SK-N-SH (cell line): ENCODE results near the gene IL1F10. TPM values are rescaled to one million over a fixed set of nuclear protein-coding genes. Genes with fewer than 3 reads are reported as not detected.

ENCODE experiments used
- CTCF ChIA-PET: fragments of 300-600, 350-600 bp; formaldehyde crosslinking; extraction: SDS; loops from one replicate; lab custom pipeline; 2021; lab: Yijun Ruan, JAX
- POLR2A ChIA-PET: fragments of 350-600 bp; sonication (Branson Sonifier 250); formaldehyde crosslinking; extraction: SDS; loops from one replicate; lab custom pipeline; 2020; ENCODE audit warnings: antibody characterized with exemption, inconsistent platforms; lab: Yijun Ruan, JAX
- DNase-seq: peaks from one replicate; pipeline ENCODE4 v3.0.0; 2012
- H2AFZ ChIP-seq: fragments of 200-600 bp; sonication (generic); 2 replicates; pipeline ENCODE4 v1.8.1; 2016; ENCODE audit warnings: antibody characterized with exemption, mild to moderate bottlenecking, low read depth
- H3F3A ChIP-seq: fragments of 200-600 bp; sonication (generic); replicated peaks from 2 replicates; pipeline ENCODE3; 2016; ENCODE audit warnings: antibody characterized with exemption, mild to moderate bottlenecking; ENCODE audit not compliant: insufficient read depth
- H3K27ac ChIP-seq, 2 experiments: fragments of 200-500 bp in 1 of 2; fragments of 200-600 bp in 1 of 2; sonication (Bioruptor generic) in 1 of 2; sonication (generic), shearing (Covaris generic) in 1 of 2; 2 replicates each; pipeline versions ENCODE4 v1.5.1 to v1.6.1; 2014 to 2016; ENCODE audit warnings: low read depth in 2 of 2, inconsistent platforms in 1 of 2, low read length in 1 of 2, mild to moderate bottlenecking in 1 of 2, mixed read lengths in 1 of 2
- H3K27me3 ChIP-seq: fragments of 200-600 bp; sonication (generic), shearing (Covaris generic); 2 replicates; pipeline ENCODE4 v1.6.1; 2016; ENCODE audit warnings: mixed run types; ENCODE audit not compliant: insufficient read depth
- H3K36me3 ChIP-seq, 2 experiments: fragments of 200-500 bp in 1 of 2; fragments of 200-600 bp in 1 of 2; sonication (Bioruptor generic) in 1 of 2; sonication (generic) in 1 of 2; replicated peaks in 1 of 2; 2 replicates each; pipeline versions ENCODE3 to v1.5.1; 2014 to 2016; ENCODE audit warnings: low read length in 1 of 2, mild to moderate bottlenecking in 1 of 2; ENCODE audit not compliant: insufficient read depth in 2 of 2, control insufficient read depth in 1 of 2
- H3K4me1 ChIP-seq, 2 experiments: fragments of 200-500 bp in 1 of 2; fragments of 200-600 bp in 1 of 2; sonication (Bioruptor generic) in 1 of 2; sonication (generic), shearing (Covaris generic) in 1 of 2; 2 replicates each; pipeline versions ENCODE4 v1.5.1 to v1.6.1; 2014 to 2016; ENCODE audit warnings: low read depth in 1 of 2, low read length in 1 of 2, mixed run types in 1 of 2; ENCODE audit not compliant: insufficient read depth in 2 of 2, control insufficient read depth in 1 of 2
- H3K4me2 ChIP-seq: fragments of 200-600 bp; sonication (generic), shearing (Covaris generic); 2 replicates; pipeline ENCODE4 v1.6.1; 2017; ENCODE audit warnings: mixed run types
- H3K4me3 ChIP-seq, 2 experiments: fragments of 200-500 bp in 1 of 2; fragments of 200-600 bp in 1 of 2; sonication (Bioruptor generic) in 1 of 2; sonication (generic), shearing (Covaris generic) in 1 of 2; 2 replicates each; pipeline versions ENCODE4 v1.5.1 to v1.8.1; 2014 to 2016; ENCODE audit warnings: low read depth in 2 of 2, inconsistent platforms in 1 of 2, low read length in 1 of 2, mild to moderate bottlenecking in 1 of 2, mixed read lengths in 1 of 2, moderate library complexity in 1 of 2
- H3K79me2 ChIP-seq: fragments of 200-600 bp; sonication (generic); 2 replicates; pipeline ENCODE4 v1.8.1; 2017; ENCODE audit warnings: mild to moderate bottlenecking; ENCODE audit not compliant: insufficient read depth
- H3K9ac ChIP-seq: fragments of 200-600 bp; sonication (generic); 2 replicates; pipeline ENCODE4 v1.6.1; 2017; ENCODE audit warnings: mixed run types
- H3K9me2 ChIP-seq: fragments of 200-600 bp; sonication (generic); 2 replicates; pipeline ENCODE4 v1.6.1; 2017; ENCODE audit warnings: mixed run types
- H3K9me3 ChIP-seq: fragments of 200-600 bp; sonication (generic); 2 replicates; pipeline ENCODE4 v1.6.1; 2017; ENCODE audit warnings: mixed run types, mild to moderate bottlenecking, moderate library complexity
- H4K20me1 ChIP-seq: fragments of 200-600 bp; sonication (generic); 2 replicates; pipeline ENCODE4 v1.6.1; 2017; ENCODE audit warnings: mild to moderate bottlenecking, mixed run types; ENCODE audit not compliant: insufficient read depth
- MXI1 ChIP-seq: IDR thresholded peaks from 2 replicates; pipeline ENCODE4 v1.6.1; 2012; ENCODE audit warnings: mild to moderate bottlenecking, low read depth, low read length, improper control_type of control experiment
- NRF1 ChIP-seq: IDR thresholded peaks from 2 replicates; pipeline ENCODE4 v1.6.1; 2012; ENCODE audit warnings: low read depth, mild to moderate bottlenecking, low read length
- PBX3 ChIP-seq: IDR thresholded peaks from 2 replicates; pipeline ENCODE4; 2012
- POLR2AphosphoS5 ChIP-seq: IDR thresholded peaks from 2 replicates; pipeline ENCODE4 v1.6.1; 2012; ENCODE audit warnings: low read depth, low read length
- RAD21 ChIP-seq: IDR thresholded peaks from 2 replicates; pipeline ENCODE4 v1.6.1; 2012; ENCODE audit warnings: mild to moderate bottlenecking, low read length
- RXRA ChIP-seq: IDR thresholded peaks from 2 replicates; pipeline ENCODE4 v1.4.0; 2012; ENCODE audit warnings: low read depth, mild to moderate bottlenecking, borderline replicate concordance
- SIN3A ChIP-seq: IDR thresholded peaks from 2 replicates; pipeline ENCODE4 v1.6.1; 2012; ENCODE audit warnings: low read depth, mild to moderate bottlenecking, low read length, moderate library complexity, borderline replicate concordance
- SMC3 ChIP-seq: IDR thresholded peaks from 2 replicates; pipeline ENCODE4 v1.6.1; 2012; ENCODE audit warnings: low read depth, low read length, improper control_type of control experiment
- WGBS: methylation state at CpG from one replicate; pipeline ENCODE4 v1.1.6; 2017; ENCODE audit warnings: low lambda C conversion rate; 5-methylcytosine and 5-hydroxymethylcytosine counted together
- polyA plus RNA-seq, 3 experiments: library from polyadenylated mRNA; depleted of rRNA; stranded (reverse); fragments of >200 nt; gene quantifications; 2 replicates each; pipeline ENCODE4 v1.2.3, GENCODE V29; 2012
- TF ChIP-seq, protein P1 (sequence below): fragments of 200-600 bp; sonication (generic); IDR thresholded peaks from 2 replicates; pipeline ENCODE4 v1.6.1; 2017; ENCODE audit warnings: antibody characterized with exemption, mild to moderate bottlenecking, moderate library complexity
- TF ChIP-seq, protein P2 (sequence below): IDR thresholded peaks from 2 replicates; pipeline ENCODE4 v1.4.0; 2012; ENCODE audit warnings: low read depth, borderline replicate concordance

Gene IL1F10
- polyA plus RNA-seq, 1 of the 3 experiments (the other 2 are of a cell fraction): not detected

- Histone ChIP-seq H2AFZ (no peak overlapping the region), H3K4me1 (no peaks in the 10 kb centered on the region), H3K4me3 (no peak overlapping the region), H3K27me3 (no peaks in the 10 kb centered on the region; the same call in 1 of the 2 replicates), H3K4me2 (no peak overlapping the region), H3K9me3 (no peaks in the 10 kb centered on the region), H3F3A (no peaks in the 10 kb centered on the region), H3K27ac (no peak overlapping the region), H3K79me2 (no peaks in the 10 kb centered on the region), H3K9me2 (no peaks in the 10 kb centered on the region), H3K9ac (no peak overlapping the region), H4K20me1 (no peaks in the 10 kb centered on the region), H3K36me3 (no peaks in the 10 kb centered on the region)
- peak; percentile 40 for DNase-seq
- TF ChIP-seq MXI1 (no peak), SMC3 (peak; percentile 12; the same call in 1 of the 2 replicates), SIN3A (no peak), RAD21 (peak; percentile 52)
- TF ChIP-seq, protein P1, sequence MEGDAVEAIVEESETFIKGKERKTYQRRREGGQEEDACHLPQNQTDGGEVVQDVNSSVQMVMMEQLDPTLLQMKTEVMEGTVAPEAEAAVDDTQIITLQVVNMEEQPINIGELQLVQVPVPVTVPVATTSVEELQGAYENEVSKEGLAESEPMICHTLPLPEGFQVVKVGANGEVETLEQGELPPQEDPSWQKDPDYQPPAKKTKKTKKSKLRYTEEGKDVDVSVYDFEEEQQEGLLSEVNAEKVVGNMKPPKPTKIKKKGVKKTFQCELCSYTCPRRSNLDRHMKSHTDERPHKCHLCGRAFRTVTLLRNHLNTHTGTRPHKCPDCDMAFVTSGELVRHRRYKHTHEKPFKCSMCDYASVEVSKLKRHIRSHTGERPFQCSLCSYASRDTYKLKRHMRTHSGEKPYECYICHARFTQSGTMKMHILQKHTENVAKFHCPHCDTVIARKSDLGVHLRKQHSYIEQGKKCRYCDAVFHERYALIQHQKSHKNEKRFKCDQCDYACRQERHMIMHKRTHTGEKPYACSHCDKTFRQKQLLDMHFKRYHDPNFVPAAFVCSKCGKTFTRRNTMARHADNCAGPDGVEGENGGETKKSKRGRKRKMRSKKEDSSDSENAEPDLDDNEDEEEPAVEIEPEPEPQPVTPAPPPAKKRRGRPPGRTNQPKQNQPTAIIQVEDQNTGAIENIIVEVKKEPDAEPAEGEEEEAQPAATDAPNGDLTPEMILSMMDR: peak; percentile 64
- ChIA-PET CTCF (interaction anchor here (0.9 to 2.5 kb wide), 11 partner anchors 9 to 119 kb away, joined by 3 to 9 read pairs (median 4); partner anchors contain the start of genes IL1F10 and IL36RN), POLR2A (no interaction called here)
- WGBS: 3% methylated on average over 7 of the region's 9 CpGs
Observed at GRCh38 chr2:113080134-113080533, 12.4 kb downstream of the IL1F10 start.

DNA sequence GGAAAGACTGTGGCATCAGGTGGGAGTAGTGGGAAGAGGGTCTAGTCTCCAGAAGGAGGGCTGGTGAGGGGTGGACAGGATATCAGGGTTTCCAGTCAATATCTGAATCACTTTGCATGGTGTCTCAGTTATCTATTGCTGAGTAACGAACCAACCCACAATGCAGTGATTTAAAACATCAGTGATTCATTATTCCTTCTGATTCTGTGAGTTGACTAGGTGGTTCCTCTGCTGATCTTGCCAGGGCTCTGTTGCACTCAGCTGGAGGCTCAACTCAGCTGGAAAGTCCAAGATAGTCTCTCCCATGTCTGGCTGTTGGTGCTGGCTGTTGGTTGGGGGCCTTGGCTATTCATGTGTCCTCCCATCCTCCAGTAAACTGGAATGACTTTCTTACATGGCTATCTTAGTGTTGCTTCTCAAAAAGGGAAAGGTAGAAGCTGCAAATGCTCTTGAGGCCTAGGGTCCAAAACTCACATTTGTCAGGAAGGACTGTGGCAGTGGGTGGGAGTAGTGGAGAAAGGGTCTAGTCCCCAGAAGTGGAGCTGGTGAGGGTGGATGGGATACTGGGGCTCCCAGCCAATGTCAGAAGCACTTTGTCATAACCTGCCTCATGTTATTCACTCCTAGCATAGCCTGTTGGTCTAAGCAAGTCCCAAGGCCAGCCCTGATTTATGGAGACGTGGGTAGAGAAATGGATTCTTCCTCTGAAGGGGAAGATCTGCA is 13.9 kb downstream of the IL1F10 start:
- H3F3A ChIP-seq: no peaks in the 10 kb centered on the region
- TF ChIP-seq PBX3 (no peak), POLR2AphosphoS5 (no peak), NRF1 (no peak), RXRA (no peak)
- TF ChIP-seq, protein P2, sequence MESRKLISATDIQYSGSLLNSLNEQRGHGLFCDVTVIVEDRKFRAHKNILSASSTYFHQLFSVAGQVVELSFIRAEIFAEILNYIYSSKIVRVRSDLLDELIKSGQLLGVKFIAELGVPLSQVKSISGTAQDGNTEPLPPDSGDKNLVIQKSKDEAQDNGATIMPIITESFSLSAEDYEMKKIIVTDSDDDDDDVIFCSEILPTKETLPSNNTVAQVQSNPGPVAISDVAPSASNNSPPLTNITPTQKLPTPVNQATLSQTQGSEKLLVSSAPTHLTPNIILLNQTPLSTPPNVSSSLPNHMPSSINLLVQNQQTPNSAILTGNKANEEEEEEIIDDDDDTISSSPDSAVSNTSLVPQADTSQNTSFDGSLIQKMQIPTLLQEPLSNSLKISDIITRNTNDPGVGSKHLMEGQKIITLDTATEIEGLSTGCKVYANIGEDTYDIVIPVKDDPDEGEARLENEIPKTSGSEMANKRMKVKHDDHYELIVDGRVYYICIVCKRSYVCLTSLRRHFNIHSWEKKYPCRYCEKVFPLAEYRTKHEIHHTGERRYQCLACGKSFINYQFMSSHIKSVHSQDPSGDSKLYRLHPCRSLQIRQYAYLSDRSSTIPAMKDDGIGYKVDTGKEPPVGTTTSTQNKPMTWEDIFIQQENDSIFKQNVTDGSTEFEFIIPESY: no peak
- H2AFZ ChIP-seq: no peak overlapping the region
- H3K27ac ChIP-seq: no peak overlapping the region
- H3K27me3 ChIP-seq: no peaks in the 10 kb centered on the region
- H3K4me1 ChIP-seq: no peaks in the 10 kb centered on the region
- DNase-seq: no peak
- H3K4me3 ChIP-seq: no peak overlapping the region
- no peaks in the 10 kb centered on the region for H3K9me3 ChIP-seq
- H4K20me1 ChIP-seq: no peaks in the 10 kb centered on the region
- whole genome bisulfite sequencing: 6% methylated on average over 2 of the region's 2 CpGs
- no peaks in the 10 kb centered on the region for H3K36me3 ChIP-seq
- no peak overlapping the region for H3K9ac ChIP-seq
- no peaks in the 10 kb centered on the region for H3K9me2 ChIP-seq
- CTCF ChIA-PET: no interaction called here
- no peak overlapping the region for H3K4me2 ChIP-seq
- POLR2A ChIA-PET: no interaction called here
- no peaks in the 10 kb centered on the region for H3K79me2 ChIP-seq
